Right lobe of liver (tissue), 4 donors: ENCODE measurements around the gene PTPN3.

Source experiments
- CTCF ChIP-seq, 4 donors: fragments of 200-600 bp in 3 of 4; fragments of 450-650 bp in 1 of 4; IDR thresholded peaks; one replicate each; pipeline versions ENCODE4 v1.5.1 to v1.8.0; 2016 to 2022; ENCODE audit warnings: antibody characterized with exemption in 4 of 4, mild to moderate bottlenecking in 2 of 4
- POLR2A ChIP-seq: fragments of 450-650 bp; IDR thresholded peaks from one replicate; pipeline ENCODE4 v1.6.1; 2017; ENCODE audit warnings: antibody characterized with exemption, mild to moderate bottlenecking
- donor health status: DM: no; HTN: no; CAD: no.
- donor health status: DM: no; HTN: no; CAD: no.
- donor health status: DM: no; HTN: yes; CAD: no.

GRCh38 chr9:109382585-109382984 lies 115.5 kb downstream of the PTPN3 start:
- TF ChIP-seq CTCF (IDR thresholded peaks at IDR 0.05), result no peak
- no peak for TF ChIP-seq POLR2A
